Esophagus muscularis mucosa (tissue), 4 donors: Measurements from ENCODE around the gene GOLGA7B. TPM values are rescaled to one million over a fixed set of nuclear protein-coding genes. Genes with fewer than 3 reads are reported as not detected.

ENCODE experiments used
- DNase-seq: peaks from one replicate; pipeline ENCODE4 v3.0.0-alpha.2; 2017; ENCODE audit errors: extremely low spot score
- H3K27ac ChIP-seq, 4 donors: fragments of 200-600 bp; sonication (generic); replicated peaks in 1 of 4; 1 replicate in 3 of 4; 2 replicates in 1 of 4; pipeline ENCODE4 v1.5.1; 2016 to 2019; ENCODE audit warnings: mild to moderate bottlenecking in 1 of 4
- H3K27me3 ChIP-seq, 4 donors: fragments of 200-600 bp; sonication (generic); one replicate each; pipeline versions ENCODE4 v1.5.1 to v1.6.0; 2016 to 2019
- H3K36me3 ChIP-seq, 4 donors: fragments of 200-600 bp; sonication (generic); one replicate each; pipeline ENCODE4 v1.5.1; 2016 to 2019
- H3K4me1 ChIP-seq, 4 donors: fragments of 200-600 bp; sonication (generic); one replicate each; pipeline ENCODE4 v1.5.1; 2016 to 2019
- H3K4me3 ChIP-seq, 4 donors: fragments of 200-600 bp; sonication (generic); 1 replicate in 2 of 4; 2 replicates in 2 of 4; pipeline ENCODE4 v1.5.1; 2016 to 2019; ENCODE audit warnings: mild to moderate bottlenecking in 4 of 4, moderate library complexity in 1 of 4
- H3K9me3 ChIP-seq, 4 donors: fragments of 200-600 bp; sonication (generic); 1 replicate in 3 of 4; 2 replicates in 1 of 4; pipeline ENCODE4 v1.5.1; 2016 to 2019
- CTCF ChIP-seq, 3 experiments: fragments of 200-600 bp in 2 of 3; fragments of 450-650 bp in 1 of 3; sonication (generic) in 2 of 3; IDR thresholded peaks; one replicate each; pipeline ENCODE4 v1.5.1; 2017 to 2019; ENCODE audit warnings: antibody characterized with exemption in 3 of 3, mild to moderate bottlenecking in 2 of 3, moderate library complexity in 1 of 3
- EP300 ChIP-seq: sonication (generic); formaldehyde crosslinking; IDR thresholded peaks from one replicate; pipeline ENCODE4 v1.6.1; 2017; ENCODE audit warnings: antibody characterized with exemption
- POLR2A ChIP-seq: fragments of 450-650 bp; IDR thresholded peaks from one replicate; pipeline ENCODE4 v1.6.1; 2017; ENCODE audit warnings: antibody characterized with exemption, moderate library complexity, mild to moderate bottlenecking, low read depth
- POLR2AphosphoS5 ChIP-seq, 2 donors: sonication (generic); formaldehyde crosslinking; IDR thresholded peaks; one replicate each; pipeline ENCODE4 v1.6.1; 2017; ENCODE audit warnings: antibody characterized with exemption in 2 of 2
- WGBS: methylation state at CpG from one replicate; pipeline ENCODE4 v1.1.5; 2018; 5-methylcytosine and 5-hydroxymethylcytosine counted together
- intact Hi-C: fragments of 100-400 bp; cut with DNase I; formaldehyde crosslinking; loops from one replicate; pipeline ENCODE4 v1.15.1; 2023
- total RNA-seq, 4 donors: library from RNA; depleted of rRNA; stranded (reverse); fragments of >200 nt; gene quantifications; one replicate each; pipeline versions ENCODE4 v1.1.0 to v1.2.1, GENCODE V29; 2016

GOLGA7B gene
- total RNA-seq, 4 donors from 2014 or later: under 0.01 to 0.33 (median 0.18) TPM

DNA sequence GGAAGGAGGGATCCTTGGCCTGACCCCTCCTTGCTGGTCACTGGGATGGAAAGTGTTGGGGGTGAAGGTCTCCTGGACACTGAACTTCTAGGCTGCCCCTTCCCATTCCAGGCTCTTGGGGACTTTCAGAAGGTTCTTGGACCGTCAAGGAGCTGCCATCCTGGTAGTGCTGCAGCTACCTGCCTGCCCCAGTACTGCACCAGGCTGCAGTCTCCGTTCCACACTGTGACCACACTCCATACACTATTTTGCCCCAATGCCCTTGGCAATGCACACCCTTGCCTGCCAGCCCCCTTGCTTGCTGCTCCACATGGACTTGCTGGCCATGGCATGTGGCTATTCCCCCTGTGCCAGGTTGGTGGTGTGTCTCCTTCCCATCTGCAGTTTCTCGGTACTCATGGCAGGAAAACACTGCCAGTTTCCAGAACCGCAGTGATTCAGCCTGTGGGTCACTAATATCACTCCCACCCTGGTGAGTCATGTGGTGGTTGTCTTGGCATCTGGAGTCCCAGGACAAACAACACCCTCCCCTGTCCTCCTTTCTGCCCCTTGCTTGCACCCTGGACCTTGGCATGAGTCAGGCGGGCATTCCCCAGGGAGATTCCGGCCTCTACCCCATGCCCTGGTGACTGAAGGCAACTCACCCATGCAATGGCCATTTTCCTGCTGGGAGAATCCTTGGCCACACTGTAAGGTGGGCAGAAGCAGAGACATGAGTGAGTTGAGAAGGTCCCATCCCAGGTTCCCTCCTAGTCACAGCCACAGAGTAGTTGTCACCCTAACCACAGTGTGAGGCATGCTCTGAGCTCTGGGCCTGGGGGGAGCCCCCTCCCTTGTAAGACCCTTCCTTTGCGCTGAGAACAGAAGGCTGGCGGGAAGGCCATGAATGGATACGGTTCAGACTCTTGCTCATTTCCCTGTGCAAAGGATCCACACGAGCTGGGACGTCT, 32.8 kb downstream of the GOLGA7B start:
- Histone ChIP-seq H3K4me1 (peaks cover 0 to 5% (median 0%) of the 10 kb centered on the region in 4 donors), H3K27me3 (peaks cover 0 to 7% (median 0%) of the 10 kb centered on the region in 4 donors), H3K27ac (no peak overlapping the region), H3K36me3 (no peaks in the 10 kb centered on the region), H3K9me3 (no peaks in the 10 kb centered on the region), H3K4me3 (no peak overlapping the region)
- intact Hi-C loops: no loop called here
- DNase-seq: no peak
- TF ChIP-seq POLR2AphosphoS5 (IDR thresholded peaks at IDR 0.05): no peak
- 73% methylated on average over 10 of the region's 11 CpGs for WGBS

- 75% methylated on average over 3 of the region's 3 CpGs for WGBS
- no peak overlapping the region for H3K4me3 ChIP-seq
- DNase-seq: no peak
- H3K36me3 ChIP-seq: no peaks in the 10 kb centered on the region
- no peak overlapping the region for H3K27ac ChIP-seq
- H3K27me3 ChIP-seq: peaks cover 0 to 7% (median 0%) of the 10 kb centered on the region in 4 donors
- H3K9me3 ChIP-seq: no peaks in the 10 kb centered on the region
- no peak for TF ChIP-seq POLR2AphosphoS5 (IDR thresholded peaks at IDR 0.05)
- no peak for TF ChIP-seq POLR2A
- no peak for TF ChIP-seq EP300
- TF ChIP-seq CTCF (IDR thresholded peaks at IDR 0.05): no peak
- intact Hi-C loops: no loop called here
- peaks cover 0 to 5% (median 0%) of the 10 kb centered on the region in 4 donors for H3K4me1 ChIP-seq
Observed at GRCh38 chr10:97883092-97883485, 33.4 kb downstream of the GOLGA7B start.

GRCh38 chr10:97886286-97886685, 36.6 kb downstream of the GOLGA7B start:
- no peaks in the 10 kb centered on the region for H3K9me3 ChIP-seq
- H3K36me3 ChIP-seq: no peaks in the 10 kb centered on the region
- H3K27ac ChIP-seq: no peak overlapping the region
- no peak for TF ChIP-seq EP300
- no peak for TF ChIP-seq CTCF (IDR thresholded peaks at IDR 0.05)
- no peak for TF ChIP-seq POLR2A
- no peak for TF ChIP-seq POLR2AphosphoS5 (IDR thresholded peaks at IDR 0.05)
- peaks cover 0 to 23% (median 0%) of the 10 kb centered on the region in 4 donors for H3K27me3 ChIP-seq
- no peak overlapping the region for H3K4me3 ChIP-seq
- WGBS: 69% methylated on average over 5 of the region's 5 CpGs
- no peak for DNase-seq
- H3K4me1 ChIP-seq: peaks cover 0 to 13% (median 0%) of the 10 kb centered on the region in 4 donors
- intact Hi-C loops: no loop called here

- 84% methylated on average over 6 of the region's 6 CpGs for WGBS
- H3K4me1 ChIP-seq: peaks cover 0 to 10% (median 0%) of the 10 kb centered on the region in 4 donors
- TF ChIP-seq POLR2AphosphoS5 (IDR thresholded peaks at IDR 0.05): no peak
- TF ChIP-seq CTCF (IDR thresholded peaks at IDR 0.05): no peak
- TF ChIP-seq POLR2A: no peak
- no peak for TF ChIP-seq EP300
- no peaks in the 10 kb centered on the region for H3K36me3 ChIP-seq
- H3K9me3 ChIP-seq: no peaks in the 10 kb centered on the region
- intact Hi-C loops: no loop called here
- peaks cover 0 to 27% (median 0%) of the 10 kb centered on the region in 4 donors for H3K27me3 ChIP-seq
- DNase-seq: no peak
- no peak overlapping the region for H3K27ac ChIP-seq
- H3K4me3 ChIP-seq: no peak overlapping the region
Observed at GRCh38 chr10:97887399-97887798, 37.8 kb downstream of the GOLGA7B start.

DNA sequence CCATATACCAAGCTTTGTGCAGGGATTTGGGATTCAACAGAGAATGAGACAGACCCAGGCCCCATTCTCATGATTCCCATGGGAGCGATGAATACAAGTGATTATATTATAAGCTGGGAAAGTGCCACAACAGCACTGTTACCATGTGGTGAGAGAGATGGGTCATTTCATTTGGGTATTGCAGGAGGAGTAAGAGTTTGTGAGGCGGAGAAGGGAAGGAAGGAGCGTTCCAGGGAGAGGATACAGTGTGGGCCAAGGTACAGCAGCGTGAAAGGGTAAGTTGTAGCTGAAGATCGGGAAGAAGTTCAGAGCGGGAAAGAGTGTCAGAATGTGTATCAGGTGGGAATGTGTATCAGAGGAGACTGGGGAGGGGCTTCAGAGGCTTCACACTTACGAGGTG, 38.5 kb downstream of the GOLGA7B start:
- intact Hi-C loops: no loop called here
- DNase-seq: no peak
- WGBS: 94% methylated on average over 7 of the region's 7 CpGs
- H3K9me3 ChIP-seq: no peaks in the 10 kb centered on the region
- peaks cover 0 to 27% (median 0%) of the 10 kb centered on the region in 4 donors for H3K27me3 ChIP-seq
- H3K4me1 ChIP-seq: peaks cover 0 to 8% (median 0%) of the 10 kb centered on the region in 4 donors
- no peak overlapping the region for H3K4me3 ChIP-seq
- H3K27ac ChIP-seq: no peak overlapping the region
- H3K36me3 ChIP-seq: no peaks in the 10 kb centered on the region
- TF ChIP-seq POLR2AphosphoS5 (IDR thresholded peaks at IDR 0.05) (no peak), EP300 (no peak), CTCF (IDR thresholded peaks at IDR 0.05) (no peak), POLR2A (no peak)
